Activated naive CD4-positive, alpha-beta T cell treated with anti-CD3 and anti-CD28 coated beads, Interleukin-2, amount 10 ng/mL, durations not matched to agents 7 days and 5 days (primary cell): ENCODE results near the gene SMC3.
A peak's percentile ranks its signal among the peaks of the same experiment; 100 is the strongest.
"Not testable (repeated sequence)": the region's sequence is repeated elsewhere in the genome, so short reads cannot be mapped to it uniquely, and the experiment has no call there.

ENCODE experiments used
- CTCF ChIA-PET: fragments of 350-600 bp; sonication (Branson Sonifier 250); formaldehyde crosslinking; loops from one replicate; lab custom pipeline; 2021; ENCODE audit warnings: antibody characterized with exemption; lab: Charles Lee
- DNase-seq: peaks from one replicate; pipeline ENCODE4 v3.0.0-alpha.2; 2020
- H3K27ac Mint-ChIP-seq: one replicate; pipeline ENCODE4 v1.8.0; 2021; ENCODE audit warnings: mild to moderate bottlenecking, moderate library complexity, mixed read lengths
- H3K27me3 Mint-ChIP-seq: one replicate; pipeline ENCODE4 v1.8.0; 2021; ENCODE audit warnings: mild to moderate bottlenecking, mixed read lengths
- H3K36me3 Mint-ChIP-seq: one replicate; pipeline ENCODE4 v1.8.0; 2021; ENCODE audit warnings: mixed read lengths
- H3K4me1 Mint-ChIP-seq: one replicate; pipeline ENCODE4 v1.8.0; 2021; ENCODE audit warnings: mixed read lengths
- H3K4me3 Mint-ChIP-seq: one replicate; pipeline ENCODE4 v1.8.0; 2021; ENCODE audit warnings: mild to moderate bottlenecking, moderate library complexity, mixed read lengths
- H3K9me3 Mint-ChIP-seq: one replicate; pipeline ENCODE4 v1.8.0; 2021; ENCODE audit warnings: mixed read lengths

The SMC3 gene

GRCh38 chr10:110531687-110532086 is 35.8 kb upstream of the SMC3 start:
- CTCF ChIA-PET: interaction anchor here (1.2 to 2.0 kb wide), 5 partner anchors 15 to 225 kb away, joined by 3 to 8 read pairs (median 5); no protein-coding TSS in a partner anchor
- no peak for DNase-seq
- no peak overlapping the region for H3K27ac Mint-ChIP-seq
- no peak overlapping the region for H3K4me3 Mint-ChIP-seq
- no peaks in the 10 kb centered on the region for H3K9me3 Mint-ChIP-seq
- H3K27me3 Mint-ChIP-seq: peaks cover 48% of the 10 kb centered on the region
- H3K4me1 Mint-ChIP-seq: peaks cover 69% of the 10 kb centered on the region
- no peaks in the 10 kb centered on the region for H3K36me3 Mint-ChIP-seq

GRCh38 chr10:110532628-110533027 is 34.9 kb upstream of the SMC3 start:
- not testable (repeated sequence) for H3K4me3 Mint-ChIP-seq, H3K36me3 Mint-ChIP-seq, H3K27ac Mint-ChIP-seq, H3K9me3 Mint-ChIP-seq, DNase-seq
- CTCF ChIA-PET: interaction anchor here (1.4 to 2.0 kb wide), 3 partner anchors 178 to 226 kb away, joined by 4 to 5 read pairs (median 5); no protein-coding TSS in a partner anchor
- H3K4me1 Mint-ChIP-seq: peaks cover 72% of the 10 kb centered on the region
- H3K27me3 Mint-ChIP-seq: peaks cover 52% of the 10 kb centered on the region

DNA sequence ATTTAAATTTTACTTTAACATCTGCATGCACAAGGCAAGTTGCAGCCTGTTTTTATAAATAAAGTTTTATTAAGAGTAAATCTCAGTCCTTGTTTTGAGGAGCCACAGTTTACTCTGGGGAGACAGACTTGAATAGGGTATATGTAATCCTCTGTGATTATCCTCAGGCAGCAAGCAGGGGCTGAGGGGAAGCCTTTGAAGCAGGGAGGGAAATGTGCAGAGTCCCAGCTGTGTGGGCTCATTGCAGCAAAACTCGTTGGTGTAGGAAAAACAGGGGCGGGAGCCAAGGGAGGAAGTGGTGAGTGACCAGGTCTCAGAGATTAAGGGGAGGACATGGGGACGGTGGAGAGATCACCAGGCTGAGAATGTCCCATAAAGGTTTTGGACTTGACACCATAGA is 34.3 kb upstream of the SMC3 start:
- no peak for DNase-seq
- H3K4me1 Mint-ChIP-seq: peaks cover 66% of the 10 kb centered on the region
- no peaks in the 10 kb centered on the region for H3K9me3 Mint-ChIP-seq
- H3K27ac Mint-ChIP-seq: no peak overlapping the region
- H3K4me3 Mint-ChIP-seq: no peak overlapping the region
- CTCF ChIA-PET: no interaction called here
- H3K36me3 Mint-ChIP-seq: no peaks in the 10 kb centered on the region
- H3K27me3 Mint-ChIP-seq: peaks cover 49% of the 10 kb centered on the region

- Mint-ChIP-seq H3K4me1 (peaks cover 53% of the 10 kb centered on the region), H3K27me3 (peaks cover 47% of the 10 kb centered on the region), H3K36me3 (no peaks in the 10 kb centered on the region), H3K4me3 (no peak overlapping the region), H3K9me3 (no peaks in the 10 kb centered on the region), H3K27ac (no peak overlapping the region)
- DNase-seq: peak; percentile 51
- CTCF ChIA-PET: interaction anchor here (0.7 to 4.8 kb wide), 6 partner anchors 15 to 224 kb away, joined by 3 to 23 read pairs (median 4); no protein-coding TSS in a partner anchor
Measured at GRCh38 chr10:110534571-110534970, 32.9 kb upstream of the SMC3 start.

GRCh38 chr10:110535958-110536891 is 31.3 kb upstream of the SMC3 start:
- CTCF ChIA-PET: interaction anchor here (1.0 to 4.8 kb wide), 5 partner anchors 17 to 229 kb away, joined by 3 to 23 read pairs (median 3); no protein-coding TSS in a partner anchor

DNA sequence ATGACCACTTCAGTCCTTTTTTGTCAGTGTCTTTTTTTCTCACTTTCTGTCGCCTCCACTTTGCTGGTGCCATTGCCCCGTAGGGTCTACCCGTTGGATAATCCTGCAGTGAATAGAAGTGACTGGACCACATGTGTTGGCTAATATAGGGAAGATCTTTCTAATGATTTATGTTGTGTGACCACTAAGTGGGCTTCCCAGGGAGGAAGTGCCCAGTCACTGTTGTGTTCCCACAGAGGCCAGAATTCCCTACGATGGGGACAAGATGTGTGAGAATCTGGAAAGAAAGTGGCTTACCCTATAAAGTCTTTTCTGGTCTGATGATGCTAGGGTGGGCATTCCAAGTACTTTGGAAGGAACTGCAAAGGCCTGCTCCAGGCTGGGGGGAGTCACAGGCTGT is 28.4 kb upstream of the SMC3 start:
- Mint-ChIP-seq H3K9me3 (no peaks in the 10 kb centered on the region), H3K4me3 (no peak overlapping the region), H3K4me1 (peaks cover 35% of the 10 kb centered on the region), H3K27me3 (peaks cover 24% of the 10 kb centered on the region), H3K27ac (no peak overlapping the region), H3K36me3 (no peaks in the 10 kb centered on the region)
- CTCF ChIA-PET: interaction anchor here (1.0 to 4.7 kb wide), 3 partner anchors 38 to 185 kb away, joined by 3 to 23 read pairs (median 3); no protein-coding TSS in a partner anchor
- no peak for DNase-seq

More at GRCh38 chr10:110535958-110536891, 31.3 kb upstream of the SMC3 start:
- H3K4me1 Mint-ChIP-seq: peaks cover 45% of the 10 kb centered on the region
- DNase-seq: peak; percentile 68
- no peaks in the 10 kb centered on the region for H3K9me3 Mint-ChIP-seq
- H3K4me3 Mint-ChIP-seq: no peak overlapping the region
- H3K36me3 Mint-ChIP-seq: no peaks in the 10 kb centered on the region
- peak overlapping the region; percentile 53 for H3K27ac Mint-ChIP-seq
- H3K27me3 Mint-ChIP-seq: peaks cover 33% of the 10 kb centered on the region

DNA sequence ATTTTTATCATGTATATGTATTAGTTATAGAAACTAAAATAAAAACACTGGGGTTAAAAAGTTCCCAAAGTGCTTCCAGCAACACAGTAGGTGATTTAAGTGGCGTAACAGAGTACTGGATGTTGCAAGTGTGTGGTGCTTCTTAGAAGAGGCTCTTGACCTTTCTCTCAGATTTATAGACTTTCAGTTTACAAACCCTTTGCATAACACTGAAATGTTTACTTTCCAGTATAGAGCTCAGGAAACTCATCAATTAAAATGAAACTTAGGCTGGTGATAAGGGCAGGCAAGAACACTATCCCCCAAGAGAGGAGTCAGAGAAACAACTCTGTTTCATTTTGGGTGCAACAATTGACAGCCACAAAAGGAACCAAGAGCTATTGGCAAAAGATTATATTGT is 27.5 kb upstream of the SMC3 start:
- Mint-ChIP-seq H3K27ac (no peak overlapping the region), H3K27me3 (peaks cover 19% of the 10 kb centered on the region), H3K4me1 (peaks cover 26% of the 10 kb centered on the region), H3K36me3 (no peaks in the 10 kb centered on the region), H3K9me3 (no peaks in the 10 kb centered on the region), H3K4me3 (no peak overlapping the region)
- no peak for DNase-seq
- CTCF ChIA-PET: interaction anchor here (0.7 to 4.7 kb wide), 6 partner anchors 37 to 234 kb away, joined by 3 to 23 read pairs (median 4); no protein-coding TSS in a partner anchor

DNA sequence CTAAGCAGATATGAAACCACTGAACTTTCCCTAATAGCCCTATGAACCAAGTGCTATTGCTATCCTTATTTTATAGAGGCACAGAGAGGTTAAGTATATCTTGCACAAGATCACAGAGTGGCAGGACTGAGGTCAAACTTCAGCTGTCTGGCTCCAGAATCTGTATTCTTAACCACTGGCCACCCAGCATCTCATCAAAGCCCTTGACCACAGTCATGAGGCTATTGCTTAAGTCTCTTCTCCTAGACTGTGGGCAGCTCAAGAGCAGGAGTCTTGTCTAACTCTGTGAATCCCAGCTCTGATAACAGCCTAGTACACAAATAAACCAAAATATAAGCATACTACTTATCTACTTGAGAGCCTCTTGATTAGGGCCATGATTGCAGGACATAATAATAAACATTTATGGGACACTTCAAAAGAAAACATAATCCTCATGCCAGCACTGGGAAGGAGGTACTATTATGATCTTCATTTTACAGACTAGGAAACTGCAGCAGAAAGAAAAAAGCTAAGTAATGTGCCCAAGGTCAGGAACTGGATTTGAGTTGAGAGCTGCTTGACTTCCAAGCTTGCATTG is 22.4 kb upstream of the SMC3 start:
- Mint-ChIP-seq H3K36me3 (no peaks in the 10 kb centered on the region), H3K27ac (no peak overlapping the region), H3K27me3 (peaks cover 5% of the 10 kb centered on the region), H3K9me3 (no peaks in the 10 kb centered on the region), H3K4me1 (peaks cover 10% of the 10 kb centered on the region), H3K4me3 (no peak overlapping the region)
- no peak for DNase-seq
- CTCF ChIA-PET: interaction anchor here (1.2 to 8.5 kb wide), 6 partner anchors 51 to 238 kb away, joined by 3 to 120 read pairs (median 13); partner anchors contain the start of gene SMNDC1

DNA sequence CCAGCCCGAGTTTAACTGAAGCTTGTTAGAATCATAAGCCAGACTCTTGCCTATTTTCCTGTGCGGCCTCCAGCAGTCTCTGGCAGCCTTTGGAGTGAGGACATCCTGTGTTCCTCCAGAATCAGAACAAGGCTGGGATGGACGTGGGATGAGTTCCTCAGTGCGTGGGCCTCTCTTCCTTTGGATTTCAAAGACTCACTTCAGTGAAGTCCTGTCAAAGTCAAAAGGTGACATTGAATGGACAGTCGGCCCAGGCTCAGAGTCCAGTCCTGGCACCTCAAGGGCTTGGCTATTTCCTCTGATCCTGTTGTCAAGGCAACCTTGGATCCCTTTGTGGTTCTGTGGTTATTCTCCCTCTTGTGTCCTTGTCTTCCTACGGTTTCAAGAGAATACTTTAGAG is 21.4 kb upstream of the SMC3 start:
- CTCF ChIA-PET: interaction anchor here (0.8 to 8.5 kb wide), 17 partner anchors 9 to 239 kb away, joined by 3 to 120 read pairs (median 4); partner anchors contain the start of gene SMNDC1
- H3K9me3 Mint-ChIP-seq: no peaks in the 10 kb centered on the region

DNA sequence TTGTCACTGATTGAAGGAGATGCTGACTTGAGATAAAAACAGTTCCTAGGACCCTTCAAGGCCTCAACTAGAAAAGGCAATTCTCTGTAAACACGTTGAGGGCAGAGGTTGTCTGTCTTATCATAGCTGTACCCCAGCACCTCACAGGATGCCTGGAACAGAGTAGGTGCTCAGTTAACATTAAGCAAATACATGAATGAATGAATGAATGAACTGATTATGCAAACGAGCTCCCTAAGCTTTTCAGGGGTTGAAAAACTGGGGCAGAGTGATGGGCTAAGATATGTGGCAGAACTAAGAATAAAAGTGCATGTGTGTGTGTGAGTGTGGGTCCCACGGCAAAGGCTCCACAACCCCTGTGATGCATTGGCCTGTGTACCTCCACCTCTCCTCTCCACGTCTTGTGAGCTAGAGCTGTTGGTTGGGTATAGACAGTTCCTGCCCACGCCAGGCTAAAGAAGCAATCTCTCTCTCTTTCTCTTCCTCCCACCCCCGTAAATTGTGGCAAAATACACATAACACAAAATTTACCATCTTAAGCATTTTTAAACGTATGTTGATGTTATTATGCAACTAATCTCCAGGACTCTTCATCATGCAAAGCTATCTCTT is 20.9 kb upstream of the SMC3 start:
- Mint-ChIP-seq H3K9me3 (no peaks in the 10 kb centered on the region), H3K27ac (no peak overlapping the region), H3K36me3 (no peaks in the 10 kb centered on the region), H3K4me1 (peaks cover 7% of the 10 kb centered on the region), H3K4me3 (no peak overlapping the region), H3K27me3 (peaks cover 21% of the 10 kb centered on the region)
- CTCF ChIA-PET: interaction anchor here (0.6 to 8.5 kb wide), 24 partner anchors 8 to 239 kb away, joined by 3 to 120 read pairs (median 4); partner anchors contain the start of gene SMNDC1
- DNase-seq: no peak

More for the DNA sequence above, 21.4 kb upstream of the SMC3 start:
- H3K36me3 Mint-ChIP-seq: no peaks in the 10 kb centered on the region
- no peak for DNase-seq
- H3K4me3 Mint-ChIP-seq: no peak overlapping the region
- H3K27me3 Mint-ChIP-seq: peaks cover 15% of the 10 kb centered on the region
- peaks cover 7% of the 10 kb centered on the region for H3K4me1 Mint-ChIP-seq
- no peak overlapping the region for H3K27ac Mint-ChIP-seq

- H3K4me1 Mint-ChIP-seq: peaks cover 7% of the 10 kb centered on the region
- H3K27ac Mint-ChIP-seq: no peak overlapping the region
- no peak overlapping the region for H3K4me3 Mint-ChIP-seq
- no peak for DNase-seq
- CTCF ChIA-PET: interaction anchor here (0.6 to 8.5 kb wide), 22 partner anchors 8 to 240 kb away, joined by 3 to 120 read pairs (median 4); partner anchors contain the start of gene SMNDC1
- H3K27me3 Mint-ChIP-seq: peaks cover 25% of the 10 kb centered on the region
- H3K9me3 Mint-ChIP-seq: no peaks in the 10 kb centered on the region
- H3K36me3 Mint-ChIP-seq: no peaks in the 10 kb centered on the region
Measured at GRCh38 chr10:110547139-110547761, 20.2 kb upstream of the SMC3 start.

DNA sequence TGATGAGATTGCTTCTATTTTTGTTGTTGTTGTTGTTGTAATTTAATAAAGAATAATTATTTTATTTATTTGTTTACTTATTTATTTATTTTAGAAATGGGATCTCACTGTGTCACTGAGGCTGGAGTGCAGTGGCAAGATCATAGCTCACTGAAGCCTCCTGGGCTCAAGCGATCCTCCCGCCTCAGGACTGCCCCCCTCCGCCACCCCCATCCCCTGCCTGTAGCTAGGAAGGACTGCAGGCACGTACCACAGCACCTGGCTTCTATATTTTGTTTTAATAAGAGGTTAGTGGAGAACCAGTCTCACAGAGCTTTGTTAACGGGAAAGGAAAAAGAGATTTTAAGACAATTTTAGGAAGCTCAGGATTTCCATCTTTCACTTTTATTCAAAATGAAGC is 19.5 kb upstream of the SMC3 start:
- no peaks in the 10 kb centered on the region for H3K9me3 Mint-ChIP-seq
- DNase-seq: no peak
- no peak overlapping the region for H3K27ac Mint-ChIP-seq
- no peak overlapping the region for H3K4me3 Mint-ChIP-seq
- CTCF ChIA-PET: interaction anchor here (1.0 to 8.5 kb wide), 9 partner anchors 11 to 241 kb away, joined by 3 to 120 read pairs (median 7); partner anchors contain the start of gene SMNDC1
- H3K36me3 Mint-ChIP-seq: no peaks in the 10 kb centered on the region
- peaks cover 7% of the 10 kb centered on the region for H3K4me1 Mint-ChIP-seq
- peaks cover 33% of the 10 kb centered on the region for H3K27me3 Mint-ChIP-seq

DNA sequence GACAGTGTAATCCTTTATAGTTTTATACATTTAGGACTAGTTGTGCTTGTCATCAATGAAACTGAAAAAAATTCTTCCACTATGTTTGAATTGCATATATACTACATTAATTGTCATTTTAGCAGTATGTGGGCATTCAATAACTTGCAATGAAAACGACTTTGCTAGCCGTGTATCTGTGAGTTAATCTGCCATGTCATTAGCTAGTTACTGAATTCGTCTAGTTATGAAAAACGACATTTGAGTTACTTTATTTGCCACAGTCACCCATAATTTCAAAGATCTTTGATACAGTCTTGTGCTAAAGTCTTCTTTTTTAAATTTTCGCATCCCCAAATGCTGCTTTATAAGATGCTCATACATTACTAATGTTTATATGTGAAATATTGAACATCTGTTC is 18.3 kb upstream of the SMC3 start:
- no peaks in the 10 kb centered on the region for H3K36me3 Mint-ChIP-seq
- H3K27me3 Mint-ChIP-seq: peaks cover 34% of the 10 kb centered on the region
- no peak for DNase-seq
- H3K27ac Mint-ChIP-seq: no peak overlapping the region
- CTCF ChIA-PET: interaction anchor here (0.8 to 8.5 kb wide), 12 partner anchors 10 to 242 kb away, joined by 3 to 120 read pairs (median 4); partner anchors contain the start of gene SMNDC1
- H3K9me3 Mint-ChIP-seq: no peaks in the 10 kb centered on the region
- H3K4me3 Mint-ChIP-seq: no peak overlapping the region
- peaks cover 7% of the 10 kb centered on the region for H3K4me1 Mint-ChIP-seq
